ENCODE data around the gene SLC7A8.

Gene SLC7A8

DNA sequence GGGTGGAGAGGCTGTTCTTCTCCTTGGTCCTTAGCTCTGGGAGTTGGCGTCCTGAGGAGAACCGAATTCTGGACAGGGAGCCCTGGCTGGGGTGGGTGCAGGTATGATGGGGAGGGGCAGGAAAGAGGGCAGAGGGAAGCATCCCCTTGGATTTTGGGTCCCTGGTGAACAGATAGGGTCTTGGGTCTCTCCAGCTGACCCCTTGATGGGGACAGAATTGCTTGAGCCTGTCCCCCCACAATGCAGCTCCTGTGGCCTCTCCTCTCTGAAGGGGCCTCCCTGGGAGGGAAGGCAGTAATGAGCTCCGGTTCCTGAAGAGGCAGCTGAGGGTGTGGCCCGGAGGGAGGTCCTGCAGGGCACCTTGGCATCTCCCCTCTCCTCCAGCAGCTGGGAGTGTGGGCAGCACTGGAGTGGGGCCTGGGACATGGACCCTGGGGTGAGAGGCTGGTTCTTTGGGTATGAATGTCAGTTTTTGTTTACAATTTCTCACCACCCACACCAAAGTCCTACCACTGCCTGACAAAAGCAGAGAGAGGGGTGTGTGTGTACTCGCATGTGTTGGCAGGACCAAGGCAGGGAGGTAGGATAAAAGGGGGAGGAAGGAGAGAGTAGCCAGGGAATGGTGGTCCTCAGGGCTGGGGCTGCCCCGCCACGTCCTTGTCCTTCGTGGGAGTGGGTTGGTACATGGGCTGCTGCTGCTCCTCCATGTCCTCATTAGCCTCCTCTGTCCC, 56.7 kb downstream of the SLC7A8 start:
- TF ChIP-seq, protein P1, sequence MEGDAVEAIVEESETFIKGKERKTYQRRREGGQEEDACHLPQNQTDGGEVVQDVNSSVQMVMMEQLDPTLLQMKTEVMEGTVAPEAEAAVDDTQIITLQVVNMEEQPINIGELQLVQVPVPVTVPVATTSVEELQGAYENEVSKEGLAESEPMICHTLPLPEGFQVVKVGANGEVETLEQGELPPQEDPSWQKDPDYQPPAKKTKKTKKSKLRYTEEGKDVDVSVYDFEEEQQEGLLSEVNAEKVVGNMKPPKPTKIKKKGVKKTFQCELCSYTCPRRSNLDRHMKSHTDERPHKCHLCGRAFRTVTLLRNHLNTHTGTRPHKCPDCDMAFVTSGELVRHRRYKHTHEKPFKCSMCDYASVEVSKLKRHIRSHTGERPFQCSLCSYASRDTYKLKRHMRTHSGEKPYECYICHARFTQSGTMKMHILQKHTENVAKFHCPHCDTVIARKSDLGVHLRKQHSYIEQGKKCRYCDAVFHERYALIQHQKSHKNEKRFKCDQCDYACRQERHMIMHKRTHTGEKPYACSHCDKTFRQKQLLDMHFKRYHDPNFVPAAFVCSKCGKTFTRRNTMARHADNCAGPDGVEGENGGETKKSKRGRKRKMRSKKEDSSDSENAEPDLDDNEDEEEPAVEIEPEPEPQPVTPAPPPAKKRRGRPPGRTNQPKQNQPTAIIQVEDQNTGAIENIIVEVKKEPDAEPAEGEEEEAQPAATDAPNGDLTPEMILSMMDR (IDR thresholded peaks at IDR 0.05; ENCODE audit: low read depth, low read length, missing control alignments), result no peak
- no peak for DNase-seq (ENCODE audit: low read depth)
- H3K4me3 ChIP-seq (ENCODE audit: low read depth, low read length), result no peak overlapping the region

DNA sequence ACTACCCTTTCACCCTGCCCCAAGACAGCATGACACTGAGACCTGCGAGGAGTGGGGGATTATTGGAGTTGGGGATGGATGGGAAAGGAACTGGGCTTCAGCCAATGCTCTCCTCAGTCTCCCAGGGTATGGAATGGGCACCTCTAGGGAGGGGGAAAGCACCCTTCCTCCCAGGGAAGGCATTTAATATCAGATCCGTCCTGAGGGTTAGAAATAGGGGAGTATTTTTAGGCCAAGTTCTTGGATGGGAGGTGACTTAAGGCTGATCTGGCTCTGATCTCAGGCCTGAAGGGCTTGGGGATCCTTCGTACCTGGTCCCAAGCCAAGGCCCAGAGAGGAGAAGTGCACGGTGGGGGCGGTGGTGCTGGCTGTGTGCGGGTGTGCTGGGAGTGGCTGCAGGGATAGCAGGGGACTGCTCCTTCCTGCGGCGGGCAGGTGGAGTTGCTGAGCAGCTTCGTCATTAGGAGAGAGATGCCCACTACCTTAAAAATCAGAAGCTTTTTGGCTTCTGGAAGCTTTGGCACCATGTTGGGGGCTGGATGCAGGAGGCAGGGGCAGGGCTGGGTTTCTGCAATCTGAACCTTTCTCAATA, 57.4 kb downstream of the SLC7A8 start:
- no peak overlapping the region for H3K4me3 ChIP-seq (ENCODE audit: low read depth, low read length)
- no peak for DNase-seq (ENCODE audit: low read depth)
- TF ChIP-seq, protein P1 (IDR thresholded peaks at IDR 0.05; ENCODE audit: low read depth, low read length, missing control alignments), result no peak

DNA sequence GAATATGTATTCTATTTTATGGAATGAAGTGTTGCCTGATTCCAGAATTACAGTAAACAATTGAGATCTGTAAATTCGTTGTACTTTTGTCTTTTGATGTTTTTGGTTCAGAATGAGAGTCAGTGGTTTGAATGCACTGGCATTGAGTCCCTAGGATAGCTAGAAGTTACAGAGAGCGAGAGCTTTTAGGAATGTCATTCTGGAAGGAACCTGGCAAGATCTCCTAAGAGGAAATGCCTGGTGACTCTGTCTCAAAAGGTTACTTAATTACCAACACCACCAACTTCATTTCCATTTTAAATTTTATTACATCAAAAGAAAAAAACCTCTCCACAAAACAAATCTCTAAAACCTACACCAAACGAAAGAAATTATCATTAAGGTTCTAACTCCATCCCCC, 58.4 kb downstream of the SLC7A8 start:
- no peak overlapping the region for H3K4me3 ChIP-seq (ENCODE audit: low read depth, low read length)
- DNase-seq (ENCODE audit: low read depth), result no peak
- TF ChIP-seq, protein P1 (IDR thresholded peaks at IDR 0.05; ENCODE audit: low read depth, low read length, missing control alignments), result no peak

DNA sequence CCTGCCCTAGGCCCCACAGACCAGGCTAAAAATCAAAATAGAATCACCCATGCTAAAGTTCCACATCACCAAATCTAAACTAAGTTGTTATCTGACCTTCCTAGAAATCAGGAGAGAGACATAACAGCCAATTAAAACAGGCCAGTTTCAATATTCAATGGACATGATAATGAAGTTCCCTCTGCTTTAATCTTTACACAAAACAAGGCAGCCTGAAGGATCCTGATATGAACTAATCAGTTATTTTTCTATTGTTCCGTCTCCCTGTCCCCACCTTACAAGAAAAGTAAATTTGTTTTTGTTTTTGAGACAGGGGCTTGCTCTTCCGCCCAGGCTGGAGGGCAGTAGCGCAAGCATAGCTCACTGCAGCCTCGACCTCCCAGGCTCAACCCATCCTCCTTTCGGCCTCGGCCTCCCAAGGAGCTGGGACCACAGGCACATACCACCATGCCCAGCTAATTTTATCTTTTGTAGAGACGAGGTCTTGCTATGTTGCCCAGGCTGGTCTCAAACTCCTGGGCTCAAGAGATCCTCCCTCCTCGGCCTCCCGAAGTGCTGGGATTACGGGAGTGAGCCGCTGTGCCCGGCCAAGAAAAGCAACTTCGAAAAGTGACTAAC, 59.0 kb downstream of the SLC7A8 start:
- H3K4me3 ChIP-seq (ENCODE audit: low read depth, low read length), result no peak overlapping the region
- no peak for DNase-seq (ENCODE audit: low read depth)
- TF ChIP-seq, protein P1 (IDR thresholded peaks at IDR 0.05; ENCODE audit: low read depth, low read length, missing control alignments), result no peak

DNA sequence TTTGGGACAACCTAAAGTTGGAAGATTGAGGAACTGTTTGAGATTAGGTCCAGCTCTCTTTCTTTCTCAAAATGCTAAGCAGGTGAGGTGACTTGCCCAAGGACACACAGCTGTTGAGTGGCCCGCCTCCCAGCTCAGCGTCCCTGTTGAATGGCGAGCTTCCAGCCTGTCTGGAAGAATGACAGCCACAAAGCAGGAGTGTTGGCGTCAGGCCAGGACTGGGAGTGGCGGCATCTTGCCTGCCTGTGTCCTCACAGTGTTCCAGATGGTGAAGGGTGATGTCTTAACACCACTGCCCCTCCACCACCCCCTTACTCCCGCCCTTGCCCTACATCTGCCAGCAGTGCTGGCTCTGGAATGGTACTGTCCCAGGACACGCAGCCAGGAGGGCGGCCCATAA, 60.0 kb downstream of the SLC7A8 start:
- TF ChIP-seq, protein P1 (IDR thresholded peaks at IDR 0.05; ENCODE audit: low read depth, low read length, missing control alignments), result no peak
- H3K4me3 ChIP-seq (ENCODE audit: low read depth, low read length), result no peak overlapping the region
- no peak for DNase-seq (ENCODE audit: low read depth)

DNA sequence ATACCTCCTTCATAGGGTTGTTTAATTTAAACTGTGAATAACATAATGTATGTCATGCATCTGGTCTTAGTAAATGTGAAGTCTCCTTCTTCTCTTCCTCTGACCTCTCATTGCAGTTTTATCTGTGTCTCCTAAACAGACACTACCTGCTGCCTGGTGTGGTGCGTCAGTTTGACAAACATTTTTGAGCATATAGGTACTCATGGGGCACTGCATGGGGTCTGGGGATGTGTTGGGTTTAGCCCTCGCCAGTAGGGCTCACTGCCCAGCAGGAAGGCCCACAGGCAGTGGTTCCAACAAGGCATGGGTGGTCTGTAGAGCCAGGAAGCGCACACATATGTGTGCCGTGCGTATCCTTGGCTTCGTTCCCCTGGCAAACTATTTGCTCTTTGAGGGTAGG, 61.4 kb downstream of the SLC7A8 start:
- no peak overlapping the region for H3K4me3 ChIP-seq (ENCODE audit: low read depth, low read length)
- TF ChIP-seq, protein P1 (IDR thresholded peaks at IDR 0.05; ENCODE audit: low read depth, low read length, missing control alignments), result no peak
- DNase-seq (ENCODE audit: low read depth), result no peak

Data from GM12864 (cell line).